Measurements from ENCODE around the gene CCDC24. TPM values are rescaled to one million over a fixed set of nuclear protein-coding genes. Genes with fewer than 3 reads are reported as not detected.

The CCDC24 gene
- total and polyA plus RNA-seq, 2 of the 13 experiments (the other 11 are each of a cell fraction or from before 2014, with no cell fraction given) = 1.4 to 2.9 TPM

- Histone ChIP-seq H3K36me3 (replicated peaks in 1 of 2; ENCODE audit: control insufficient read depth in 1 of 2, insufficient read depth in 2 of 2, low read length in 2 of 2) (no peaks in the 10 kb centered on the region), H3K9ac (ENCODE audit: insufficient read depth, low read depth, low read length) (no peak overlapping the region), H3K79me2 (ENCODE audit: insufficient read depth, low read length) (peaks cover 4% of the 10 kb centered on the region), H3K9me3 (ENCODE audit: low read length) (no peaks in the 10 kb centered on the region), H3K4me2 (ENCODE audit: low read depth, low read length) (no peak overlapping the region), H3K27ac (ENCODE audit: extremely low read length, insufficient read depth, low read length) (no peak overlapping the region), H3K4me3 (replicated peaks in 1 of 3; ENCODE audit: insufficient read depth in 1 of 3, low read depth in 2 of 3, low read length in 3 of 3) (no peak overlapping the region), H3K4me1 (ENCODE audit: insufficient read depth, low read length) (peaks cover 15% of the 10 kb centered on the region), H4K20me1 (ENCODE audit: insufficient read depth, low read length) (no peaks in the 10 kb centered on the region), H2AFZ (ENCODE audit: low read length) (no peak overlapping the region), H3K27me3 (ENCODE audit: control insufficient read depth in 1 of 2, insufficient read depth in 2 of 2, low read length in 2 of 2) (no peaks in the 10 kb centered on the region; a peak in 1 of 5 replicates)
- CTCF ChIA-PET (ENCODE audit: low intra/inter-chr PET ratio, low total read pairs) = no interaction called here
- intact Hi-C loops (cut with micrococcal nuclease; ENCODE audit: unreplicated experiment) (no loop called here), in situ Hi-C loops (cut with HindIII; ENCODE audit: extremely low pct_ligation_motif_present, low pct_unique_long_range_greater_than_20kb) (no loop called here)
- WGBS (ENCODE audit: low lambda C conversion rate) = 95% methylated on average over 3 of the region's 3 CpGs
- TF ChIP-seq, protein P1, sequence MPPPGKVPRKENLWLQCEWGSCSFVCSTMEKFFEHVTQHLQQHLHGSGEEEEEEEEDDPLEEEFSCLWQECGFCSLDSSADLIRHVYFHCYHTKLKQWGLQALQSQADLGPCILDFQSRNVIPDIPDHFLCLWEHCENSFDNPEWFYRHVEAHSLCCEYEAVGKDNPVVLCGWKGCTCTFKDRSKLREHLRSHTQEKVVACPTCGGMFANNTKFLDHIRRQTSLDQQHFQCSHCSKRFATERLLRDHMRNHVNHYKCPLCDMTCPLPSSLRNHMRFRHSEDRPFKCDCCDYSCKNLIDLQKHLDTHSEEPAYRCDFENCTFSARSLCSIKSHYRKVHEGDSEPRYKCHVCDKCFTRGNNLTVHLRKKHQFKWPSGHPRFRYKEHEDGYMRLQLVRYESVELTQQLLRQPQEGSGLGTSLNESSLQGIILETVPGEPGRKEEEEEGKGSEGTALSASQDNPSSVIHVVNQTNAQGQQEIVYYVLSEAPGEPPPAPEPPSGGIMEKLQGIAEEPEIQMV (CRISPR knock-in tag; IDR thresholded peaks at IDR 0.05; ENCODE audit: low read depth) = no peak
- TF ChIP-seq TAF1 (CRISPR knock-in tag; IDR thresholded peaks at IDR 0.05) = no peak
- TF ChIP-seq ZNF251 (CRISPR knock-in tag; IDR thresholded peaks at IDR 0.05) = no peak
- TF ChIP-seq, protein P2, sequence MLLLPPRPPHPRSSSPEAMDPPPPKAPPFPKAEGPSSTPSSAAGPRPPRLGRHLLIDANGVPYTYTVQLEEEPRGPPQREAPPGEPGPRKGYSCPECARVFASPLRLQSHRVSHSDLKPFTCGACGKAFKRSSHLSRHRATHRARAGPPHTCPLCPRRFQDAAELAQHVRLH (CRISPR knock-in tag; IDR thresholded peaks at IDR 0.05; ENCODE audit: borderline replicate concordance, low read depth) = no peak
- TF ChIP-seq CBX2 (IDR thresholded peaks at IDR 0.05; ENCODE audit: low read depth, low read length) = no peak
- TF ChIP-seq CBX2 (CRISPR knock-in tag; IDR thresholded peaks at IDR 0.05; ENCODE audit: low read depth) = no peak
- TF ChIP-seq SATB2 (CRISPR knock-in tag; IDR thresholded peaks at IDR 0.05) = no peak
- no peak for TF ChIP-seq ZNF281 (CRISPR knock-in tag; IDR thresholded peaks at IDR 0.05; ENCODE audit: borderline replicate concordance)
- TF ChIP-seq SNAI1 (CRISPR knock-in tag; IDR thresholded peaks at IDR 0.05; ENCODE audit: borderline replicate concordance) = no peak
- TF ChIP-seq NFATC3 (CRISPR knock-in tag; IDR thresholded peaks at IDR 0.05) = no peak
- TF ChIP-seq, protein P3, sequence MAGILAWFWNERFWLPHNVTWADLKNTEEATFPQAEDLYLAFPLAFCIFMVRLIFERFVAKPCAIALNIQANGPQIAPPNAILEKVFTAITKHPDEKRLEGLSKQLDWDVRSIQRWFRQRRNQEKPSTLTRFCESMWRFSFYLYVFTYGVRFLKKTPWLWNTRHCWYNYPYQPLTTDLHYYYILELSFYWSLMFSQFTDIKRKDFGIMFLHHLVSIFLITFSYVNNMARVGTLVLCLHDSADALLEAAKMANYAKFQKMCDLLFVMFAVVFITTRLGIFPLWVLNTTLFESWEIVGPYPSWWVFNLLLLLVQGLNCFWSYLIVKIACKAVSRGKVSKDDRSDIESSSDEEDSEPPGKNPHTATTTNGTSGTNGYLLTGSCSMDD (CRISPR knock-in tag; IDR thresholded peaks at IDR 0.05) = no peak
- POLR2A ChIA-PET = interaction anchor here (1.1 kb wide), 1 partner anchor 235 kb away, joined by 4 read pairs; the partner anchor contains the start of gene ST3GAL3
- ATAC-seq = no peak
- DNase-seq (ENCODE audit: low spot score) = no peak
- BruUV-seq (replicated peaks) = no TSS peak
- FAIRE-seq = no peak
Observed at GRCh38 chr1:43942411-43942810, 49.0 kb upstream of the CCDC24 start.

Data from HepG2 (cell line).